BLaER1 treated with 17β-estradiol and CSF1 and Interleukin-3, amounts not matched to agents 10 nM and 100 nM (cell line): Measurements from ENCODE around the gene RAB1A.
A peak's percentile ranks its signal among the peaks of the same experiment; 100 is the strongest.
"Not testable (repeated sequence)": the region's sequence is repeated elsewhere in the genome, so short reads cannot be mapped to it uniquely, and the experiment has no call there.

Source experiments
- H3K27ac ChIP-seq, 11 experiments: shearing (Covaris generic); formaldehyde crosslinking; 2 replicates each; pipeline ENCODE4 v1.8.1; 2022
- H3K27me3 ChIP-seq, 11 experiments: shearing (Covaris generic); formaldehyde crosslinking; 2 replicates each; pipeline ENCODE4 v1.8.1; 2022
- H3K36me3 ChIP-seq, 11 experiments: shearing (Covaris generic); formaldehyde crosslinking; 2 replicates each; pipeline ENCODE4 v1.8.1; 2022
- H3K4me1 ChIP-seq, 10 experiments: shearing (Covaris generic); formaldehyde crosslinking; 2 replicates each; pipeline ENCODE4 v1.8.1; 2022
- H3K4me2 ChIP-seq, 11 experiments: shearing (Covaris generic); formaldehyde crosslinking; 2 replicates each; pipeline ENCODE4 v1.8.1; 2022
- H3K4me3 ChIP-seq, 10 experiments: shearing (Covaris generic); formaldehyde crosslinking; 2 replicates each; pipeline ENCODE4 v1.8.1; 2022
- H3K9ac ChIP-seq, 11 experiments: shearing (Covaris generic); formaldehyde crosslinking; 2 replicates each; pipeline ENCODE4 v1.8.1; 2022
- H3K9me3 ChIP-seq, 11 experiments: shearing (Covaris generic); formaldehyde crosslinking; replicated peaks in 1 of 11; 2 replicates each; pipeline ENCODE4 v1.8.1; 2022
- H4K20me1 ChIP-seq, 11 experiments: shearing (Covaris generic); formaldehyde crosslinking; 2 replicates each; pipeline ENCODE4 v1.8.1; 2022
- Cebpa-rat ChIP-seq, 11 experiments: shearing (Covaris generic); IDR thresholded peaks; 2 replicates each; pipeline ENCODE4 v1.8.1; 2022

Gene RAB1A

DNA sequence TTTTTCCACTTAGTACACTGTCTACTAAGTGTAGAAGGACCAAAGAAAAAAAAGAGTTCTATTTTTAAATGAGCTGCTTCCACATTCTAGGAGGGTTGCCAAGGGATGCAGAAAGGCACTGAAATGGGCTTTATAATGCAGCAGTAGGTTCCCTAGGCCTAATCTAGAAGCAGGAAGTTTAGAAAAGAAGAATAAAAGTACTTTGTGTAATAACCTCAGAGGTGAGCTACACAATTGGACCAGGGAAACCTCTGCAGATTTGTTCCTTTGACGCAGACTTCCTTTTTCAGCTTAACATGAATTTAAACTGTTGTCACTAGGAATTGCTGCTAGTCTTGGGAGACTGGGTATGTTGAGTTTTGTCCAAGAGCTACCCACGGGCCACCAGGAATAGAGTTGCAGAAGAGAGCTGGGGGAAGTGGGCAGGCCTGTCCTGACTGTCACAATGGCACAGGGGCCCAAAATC lies 34.6 kb upstream of the RAB1A start:
- H3K27ac ChIP-seq, result peak overlapping the region in 5 of 11 experiments; percentile 8 to 83 (median 75); a peak in 9 of 22 replicates
- no peak for TF ChIP-seq Cebpa-rat (IDR thresholded peaks at IDR 0.05)

DNA sequence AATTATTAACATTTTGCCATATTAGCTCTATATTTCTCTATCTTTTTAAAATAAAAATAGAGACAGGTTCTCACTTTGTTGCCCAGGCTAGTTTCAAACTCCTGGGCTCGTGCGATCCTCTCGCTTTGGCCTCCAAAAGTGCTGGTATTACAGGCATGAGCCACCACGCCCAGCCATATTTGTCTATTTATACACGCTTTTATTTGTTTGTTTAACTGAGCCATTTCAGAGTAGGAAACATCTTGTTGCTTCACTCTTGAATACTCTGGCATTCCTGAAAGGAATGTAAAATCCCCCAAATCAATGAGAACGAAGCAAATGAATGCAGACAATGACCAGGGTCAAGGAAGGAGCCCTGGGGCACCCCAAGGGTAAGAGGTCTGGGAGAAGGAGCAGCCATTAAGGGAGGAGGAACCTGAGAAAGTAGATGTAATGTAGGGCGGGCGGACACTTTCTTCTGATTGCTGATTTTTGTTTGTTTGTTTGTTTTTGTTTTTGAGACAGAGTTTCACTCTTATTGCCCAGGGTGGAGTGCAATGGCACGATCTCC lies 31.7 kb upstream of the RAB1A start:
- Histone ChIP-seq H4K20me1 (no peaks in the 10 kb centered on the region), H3K36me3 (no peaks in the 10 kb centered on the region), H3K27ac (no peak overlapping the region), H3K27me3 (no peaks in the 10 kb centered on the region), H3K9ac (no peak overlapping the region), H3K4me1 (peaks cover 29 to 91% (median 44%) of the 10 kb centered on the region in 10 experiments), H3K4me3 (no peak overlapping the region), H3K4me2 (peak overlapping the region in 5 of 11 experiments; percentile 2 to 59 (median 7); a peak in 3 of 22 replicates), H3K9me3 (no peaks in the 10 kb centered on the region)
- no peak for TF ChIP-seq Cebpa-rat (IDR thresholded peaks at IDR 0.05)

More for the DNA sequence above, 34.6 kb upstream of the RAB1A start:
- Histone ChIP-seq H3K27me3 (no peaks in the 10 kb centered on the region), H4K20me1 (no peaks in the 10 kb centered on the region), H3K36me3 (no peaks in the 10 kb centered on the region), H3K9me3 (no peaks in the 10 kb centered on the region), H3K4me1 (peaks cover 30 to 71% (median 42%) of the 10 kb centered on the region in 10 experiments), H3K4me2 (peak overlapping the region; percentile 5 to 88 (median 32); a peak in 17 of 22 replicates), H3K9ac (peak overlapping the region in 3 of 11 experiments; percentile 5 to 64 (median 51); a peak in 3 of 22 replicates), H3K4me3 (no peak overlapping the region)

DNA sequence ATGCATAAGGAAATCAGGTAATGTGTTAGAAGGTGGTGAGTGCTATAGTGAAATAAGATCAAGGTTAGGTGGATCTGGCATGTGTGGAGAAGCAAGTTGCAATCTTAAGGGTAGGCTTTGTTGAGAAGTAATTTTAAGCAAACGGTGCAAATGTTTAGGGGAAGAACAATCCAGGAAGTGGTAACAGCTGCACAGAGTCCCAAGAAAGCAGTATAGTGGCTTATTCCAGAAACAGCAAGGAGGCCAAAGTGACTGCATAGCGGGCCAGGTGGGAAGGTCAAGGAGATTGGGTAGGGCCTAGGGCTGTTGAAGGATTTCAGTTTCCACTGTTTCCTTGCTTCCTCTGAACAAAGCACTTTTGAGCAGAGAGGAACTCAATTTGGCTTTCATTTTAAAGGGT lies 30.0 kb upstream of the RAB1A start:
- TF ChIP-seq Cebpa-rat (IDR thresholded peaks at IDR 0.05), result no peak
- Histone ChIP-seq H4K20me1 (no peaks in the 10 kb centered on the region), H3K27me3 (no peaks in the 10 kb centered on the region), H3K36me3 (no peaks in the 10 kb centered on the region), H3K4me3 (no peak overlapping the region), H3K4me1 (peaks cover 23 to 74% (median 33%) of the 10 kb centered on the region in 10 experiments), H3K9me3 (no peaks in the 10 kb centered on the region), H3K4me2 (peak overlapping the region; percentile 35 to 94 (median 63)), H3K27ac (peak overlapping the region in 9 of 11 experiments; percentile 42 to 82 (median 62); a peak in 18 of 22 replicates), H3K9ac (peak overlapping the region in 7 of 11 experiments; percentile 9 to 57 (median 34); a peak in 5 of 22 replicates)

DNA sequence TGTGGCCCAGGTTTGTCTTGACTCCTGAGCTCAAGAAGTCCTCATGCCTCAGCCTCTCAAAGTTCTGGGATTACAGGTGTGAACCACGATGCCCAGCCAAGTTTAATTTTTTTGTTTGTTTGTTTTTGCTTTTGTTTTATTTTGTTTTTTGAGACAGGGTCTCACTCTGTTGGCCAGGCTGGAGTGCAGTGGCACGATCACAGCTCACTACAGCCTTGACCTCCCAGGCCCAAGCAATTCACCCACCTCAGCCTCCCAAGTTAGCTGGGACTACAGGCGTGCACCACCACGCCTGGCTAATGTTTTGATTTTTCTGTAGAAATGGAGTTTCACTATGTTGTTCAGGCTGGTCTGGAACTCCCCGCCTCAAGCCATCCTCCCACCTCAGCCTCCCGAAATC lies 29.4 kb upstream of the RAB1A start:
- no peak for TF ChIP-seq Cebpa-rat (IDR thresholded peaks at IDR 0.05)
- Histone ChIP-seq H3K36me3 (no peaks in the 10 kb centered on the region), H3K9ac (no peak overlapping the region), H4K20me1 (no peaks in the 10 kb centered on the region), H3K4me1 (peaks cover 16 to 68% (median 26%) of the 10 kb centered on the region in 10 experiments), H3K27me3 (no peaks in the 10 kb centered on the region), H3K4me2 (peak overlapping the region; percentile 35 to 94 (median 63); a peak in 21 of 22 replicates), H3K9me3 (no peaks in the 10 kb centered on the region), H3K4me3 (no peak overlapping the region), H3K27ac (peak overlapping the region in 8 of 11 experiments; percentile 2 to 68 (median 61); a peak in 12 of 22 replicates)

DNA sequence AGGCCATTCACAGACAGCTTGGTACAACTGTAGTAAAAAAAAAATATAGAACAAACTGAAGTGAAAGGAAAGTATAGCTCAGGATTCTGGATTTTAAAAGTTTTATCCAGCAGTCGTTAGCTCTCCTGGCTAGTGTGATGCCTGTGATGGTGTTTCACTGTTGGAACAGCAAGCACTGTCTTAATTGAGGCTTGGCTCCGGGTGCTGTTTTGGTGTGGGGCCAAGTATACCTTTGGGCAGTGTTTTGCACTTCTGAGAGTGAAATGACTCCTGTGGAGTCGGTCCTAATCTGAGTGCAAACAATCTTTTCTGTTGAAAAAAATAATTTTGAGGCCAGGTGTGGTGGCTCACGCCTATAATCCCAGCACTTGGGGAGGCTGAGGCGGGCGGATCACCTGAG lies 28.7 kb upstream of the RAB1A start:
- TF ChIP-seq Cebpa-rat (IDR thresholded peaks at IDR 0.05), result no peak
- no peak overlapping the region for H3K9ac ChIP-seq
- no peak overlapping the region for H3K4me3 ChIP-seq
- H3K27me3 ChIP-seq, result no peaks in the 10 kb centered on the region
- no peaks in the 10 kb centered on the region for H3K9me3 ChIP-seq
- no peaks in the 10 kb centered on the region for H4K20me1 ChIP-seq
- H3K4me2 ChIP-seq, result peak overlapping the region in 3 of 11 experiments; percentile 43 to 61 (median 46); a peak in 5 of 22 replicates
- H3K4me1 ChIP-seq, result peaks cover 13 to 61% (median 22%) of the 10 kb centered on the region in 10 experiments
- H3K36me3 ChIP-seq, result no peaks in the 10 kb centered on the region
- 0 out of 22 replicates have a peak overlapping the region, but pooled peaks of 1 of the 11 experiments have one; percentile 13 for H3K27ac ChIP-seq

DNA sequence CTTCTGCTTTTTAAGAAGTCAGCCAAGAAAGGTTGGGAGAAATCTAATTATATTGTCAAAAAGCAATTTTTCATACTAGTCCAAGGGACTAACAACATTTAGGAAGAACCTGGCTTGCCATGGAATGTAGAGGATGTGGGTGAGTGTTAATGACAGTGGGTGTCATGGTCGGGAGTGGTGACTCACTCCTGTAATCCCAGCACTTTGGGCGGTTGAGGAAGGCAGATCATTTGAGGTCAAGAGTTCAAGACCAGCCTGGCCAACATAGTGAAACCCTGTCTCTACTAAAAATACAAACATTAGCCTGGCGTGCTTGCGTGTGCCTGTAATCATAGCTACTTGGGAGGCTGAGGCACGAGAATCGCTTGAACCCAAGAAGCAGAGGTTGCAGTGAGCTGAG lies 27.9 kb upstream of the RAB1A start:
- H3K4me2 ChIP-seq, result peak overlapping the region in 4 of 11 experiments; percentile 12 to 61 (median 44); a peak in 6 of 22 replicates
- not testable (repeated sequence) for H3K9ac ChIP-seq, H3K27ac ChIP-seq, H3K4me3 ChIP-seq, H3K36me3 ChIP-seq, H3K27me3 ChIP-seq, H4K20me1 ChIP-seq, H3K9me3 ChIP-seq
- H3K4me1 ChIP-seq, result peaks cover 13 to 54% (median 19%) of the 10 kb centered on the region in 10 experiments

DNA sequence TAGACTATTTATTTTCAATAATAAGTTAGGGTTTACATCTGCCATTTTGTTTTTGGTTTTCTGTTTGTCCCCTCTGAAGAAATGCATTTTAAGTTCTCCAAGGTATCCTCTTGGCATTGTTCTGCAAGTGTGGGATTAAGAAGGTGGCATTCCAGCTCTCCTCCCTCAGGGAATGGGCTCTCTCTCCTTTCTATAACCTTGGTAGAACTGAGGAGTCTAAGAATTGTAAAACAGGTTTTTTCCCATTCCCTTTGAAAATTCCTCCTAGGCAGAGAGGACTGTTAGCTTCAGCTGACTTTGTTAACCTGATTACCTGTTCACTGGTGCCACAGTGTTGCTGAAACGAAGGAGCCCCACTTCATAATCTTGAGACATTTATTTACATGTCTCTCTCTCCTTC lies 26.1 kb upstream of the RAB1A start:
- no peak overlapping the region for H3K4me2 ChIP-seq
- no peaks in the 10 kb centered on the region for H4K20me1 ChIP-seq
- no peaks in the 10 kb centered on the region for H3K36me3 ChIP-seq
- H3K27ac ChIP-seq, result no peak overlapping the region
- no peak for TF ChIP-seq Cebpa-rat (IDR thresholded peaks at IDR 0.05)
- no peak overlapping the region for H3K4me3 ChIP-seq
- H3K9ac ChIP-seq, result no peak overlapping the region
- H3K9me3 ChIP-seq, result no peaks in the 10 kb centered on the region
- H3K27me3 ChIP-seq, result no peaks in the 10 kb centered on the region
- H3K4me1 ChIP-seq, result peaks cover 13 to 45% (median 23%) of the 10 kb centered on the region in 10 experiments

DNA sequence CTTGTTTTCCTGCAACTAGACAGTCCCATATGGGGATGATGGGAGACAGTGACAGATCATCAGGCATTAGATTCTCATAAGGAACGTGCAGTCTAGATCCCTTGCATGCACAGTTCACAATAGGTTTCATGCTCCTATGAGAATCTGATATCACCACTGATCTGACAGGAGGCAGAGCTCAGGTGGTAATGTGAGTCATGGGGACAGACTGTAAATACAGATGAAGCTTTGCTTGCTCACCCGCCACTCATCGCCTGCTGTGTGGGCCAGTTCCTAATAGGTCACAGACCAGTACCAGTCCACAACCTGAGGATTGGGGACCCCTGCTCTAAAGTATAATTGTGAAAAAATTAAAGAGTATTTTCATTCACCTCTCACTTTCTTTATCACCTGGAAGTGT lies 23.6 kb upstream of the RAB1A start:
- no peaks in the 10 kb centered on the region for H4K20me1 ChIP-seq
- H3K27ac ChIP-seq, result no peak overlapping the region
- H3K9ac ChIP-seq, result no peak overlapping the region
- no peak overlapping the region for H3K4me3 ChIP-seq
- no peak for TF ChIP-seq Cebpa-rat (IDR thresholded peaks at IDR 0.05)
- peaks cover 0 to 21% (median 9%) of the 10 kb centered on the region in 10 experiments; a peak in 12 of 20 replicates for H3K4me1 ChIP-seq
- H3K27me3 ChIP-seq, result no peaks in the 10 kb centered on the region
- H3K4me2 ChIP-seq, result no peak overlapping the region
- H3K36me3 ChIP-seq, result no peaks in the 10 kb centered on the region
- no peaks in the 10 kb centered on the region for H3K9me3 ChIP-seq

DNA sequence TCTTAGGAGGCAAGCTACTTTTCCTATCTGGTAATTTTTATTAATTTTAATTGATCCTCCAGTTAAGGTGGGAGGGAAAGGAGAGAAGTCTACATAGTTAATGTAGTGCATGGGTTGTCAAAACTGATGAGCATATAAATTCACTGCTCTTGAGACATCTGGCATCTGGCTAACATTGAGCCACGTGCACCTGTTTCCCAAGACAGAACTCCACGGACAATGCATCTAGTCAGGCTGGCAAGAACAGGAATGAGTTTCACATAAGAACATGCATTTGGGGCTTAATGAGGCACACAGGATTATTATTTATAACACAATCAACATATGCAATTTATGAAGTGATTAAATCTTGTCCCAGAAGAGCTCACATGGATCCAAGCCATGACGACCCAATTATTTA lies 16.2 kb upstream of the RAB1A start:
- H3K4me3 ChIP-seq, result no peak overlapping the region
- H3K4me2 ChIP-seq, result no peak overlapping the region
- H3K27me3 ChIP-seq, result no peaks in the 10 kb centered on the region
- no peaks in the 10 kb centered on the region for H3K9me3 ChIP-seq
- H3K4me1 ChIP-seq, result no peaks in the 10 kb centered on the region
- TF ChIP-seq Cebpa-rat (IDR thresholded peaks at IDR 0.05), result no peak
- H3K27ac ChIP-seq, result no peak overlapping the region
- H3K36me3 ChIP-seq, result no peaks in the 10 kb centered on the region
- H3K9ac ChIP-seq, result no peak overlapping the region
- no peaks in the 10 kb centered on the region for H4K20me1 ChIP-seq

DNA sequence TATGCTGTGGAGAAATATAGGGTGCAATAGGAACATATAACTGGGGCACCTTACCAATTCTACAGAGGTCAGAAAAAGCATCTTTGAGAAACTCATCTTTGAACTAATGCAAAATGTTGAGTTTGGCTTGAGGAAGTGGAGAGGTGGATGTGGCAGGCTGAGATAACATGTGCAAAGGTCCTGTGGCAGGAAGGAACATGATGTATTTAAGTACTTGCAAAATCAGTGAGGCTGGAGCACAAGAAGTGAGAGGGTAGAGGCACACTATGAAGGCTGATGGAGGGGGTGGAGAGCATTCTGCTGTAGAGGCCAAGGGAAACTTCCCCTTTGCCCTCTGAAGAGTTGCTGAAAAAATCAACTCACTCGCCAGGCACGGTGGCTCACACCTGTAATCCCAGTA lies 14.7 kb upstream of the RAB1A start:
- Histone ChIP-seq H3K9ac (no peak overlapping the region), H3K4me2 (no peak overlapping the region), H3K36me3 (no peaks in the 10 kb centered on the region), H3K27ac (no peak overlapping the region), H3K9me3 (no peaks in the 10 kb centered on the region), H3K27me3 (no peaks in the 10 kb centered on the region), H3K4me3 (no peak overlapping the region), H3K4me1 (no peaks in the 10 kb centered on the region), H4K20me1 (no peaks in the 10 kb centered on the region)
- TF ChIP-seq Cebpa-rat (IDR thresholded peaks at IDR 0.05), result no peak
